Tibial nerve (tissue), 3 donors: ENCODE measurements around the gene PNMT.

ENCODE experiments used
- POLR2A ChIP-seq, 2 donors: fragments of 450-650 bp; IDR thresholded peaks; one replicate each; pipeline ENCODE4 v1.6.1; 2017; ENCODE audit warnings: antibody characterized with exemption in 2 of 2, mild to moderate bottlenecking in 2 of 2, moderate library complexity in 2 of 2
- TF ChIP-seq, protein P1 (sequence below), 5 experiments: fragments of 200-600 bp in 3 of 5; fragments of 450-650 bp in 2 of 5; sonication (generic) in 3 of 5; IDR thresholded peaks; one replicate each; pipeline ENCODE4 v1.5.1; 2016 to 2019; ENCODE audit warnings: antibody characterized with exemption in 5 of 5, mild to moderate bottlenecking in 3 of 5, moderate library complexity in 2 of 5

DNA sequence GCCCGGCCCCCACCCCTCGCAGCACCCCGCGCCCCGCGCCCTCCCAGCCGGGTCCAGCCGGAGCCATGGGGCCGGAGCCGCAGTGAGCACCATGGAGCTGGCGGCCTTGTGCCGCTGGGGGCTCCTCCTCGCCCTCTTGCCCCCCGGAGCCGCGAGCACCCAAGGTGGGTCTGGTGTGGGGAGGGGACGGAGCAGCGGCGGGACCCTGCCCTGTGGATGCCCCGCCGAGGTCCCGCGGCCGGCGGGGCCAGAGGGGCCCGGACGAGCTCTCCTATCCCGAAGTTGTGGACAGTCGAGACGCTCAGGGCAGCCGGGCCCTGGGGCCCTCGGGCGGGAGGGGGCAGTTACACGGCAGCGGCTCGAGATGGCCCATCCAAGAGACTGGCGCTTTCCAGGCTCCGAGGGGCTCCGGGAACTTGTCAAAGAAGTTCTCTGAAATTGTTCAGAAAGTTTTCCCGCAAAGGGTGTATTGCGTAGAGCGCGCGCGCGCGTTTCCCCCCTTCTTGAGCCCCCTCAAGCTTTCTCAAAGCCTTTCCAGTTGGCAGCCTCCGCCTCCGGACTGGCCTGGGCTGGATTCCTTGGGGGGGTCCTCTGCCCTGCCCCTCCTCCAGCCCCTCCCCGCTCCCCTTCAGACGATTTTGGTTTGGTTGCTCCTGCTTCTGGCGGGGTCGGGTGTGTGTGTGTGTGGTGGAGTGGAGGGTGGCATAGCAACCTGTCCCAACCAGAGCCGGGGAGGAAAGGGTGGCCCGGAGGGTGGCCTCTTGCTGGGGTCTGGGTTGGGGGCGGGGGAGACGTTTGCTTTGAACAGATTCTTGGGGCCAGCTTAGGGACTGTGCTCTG is 32.1 kb downstream of the PNMT start:
- TF ChIP-seq, protein P1, sequence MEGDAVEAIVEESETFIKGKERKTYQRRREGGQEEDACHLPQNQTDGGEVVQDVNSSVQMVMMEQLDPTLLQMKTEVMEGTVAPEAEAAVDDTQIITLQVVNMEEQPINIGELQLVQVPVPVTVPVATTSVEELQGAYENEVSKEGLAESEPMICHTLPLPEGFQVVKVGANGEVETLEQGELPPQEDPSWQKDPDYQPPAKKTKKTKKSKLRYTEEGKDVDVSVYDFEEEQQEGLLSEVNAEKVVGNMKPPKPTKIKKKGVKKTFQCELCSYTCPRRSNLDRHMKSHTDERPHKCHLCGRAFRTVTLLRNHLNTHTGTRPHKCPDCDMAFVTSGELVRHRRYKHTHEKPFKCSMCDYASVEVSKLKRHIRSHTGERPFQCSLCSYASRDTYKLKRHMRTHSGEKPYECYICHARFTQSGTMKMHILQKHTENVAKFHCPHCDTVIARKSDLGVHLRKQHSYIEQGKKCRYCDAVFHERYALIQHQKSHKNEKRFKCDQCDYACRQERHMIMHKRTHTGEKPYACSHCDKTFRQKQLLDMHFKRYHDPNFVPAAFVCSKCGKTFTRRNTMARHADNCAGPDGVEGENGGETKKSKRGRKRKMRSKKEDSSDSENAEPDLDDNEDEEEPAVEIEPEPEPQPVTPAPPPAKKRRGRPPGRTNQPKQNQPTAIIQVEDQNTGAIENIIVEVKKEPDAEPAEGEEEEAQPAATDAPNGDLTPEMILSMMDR (IDR thresholded peaks at IDR 0.05): no peak
- TF ChIP-seq POLR2A (IDR thresholded peaks at IDR 0.05): no peak
